MM.1S (cell line): ENCODE data around the gene TMEM79.

Experiments
- CTCF ChIP-seq: fragments of 300-600 bp; sonication (generic); IDR thresholded peaks from 2 replicates; pipeline ENCODE4 v1.5.1; 2016; ENCODE audit warnings: antibody characterized with exemption, low read length, mixed read lengths
- EZH2 ChIP-seq: fragments of 300-600 bp; sonication (generic); optimal IDR thresholded peaks from 2 replicates; pipeline ENCODE3; 2017; ENCODE audit warnings: low read depth, mild to moderate bottlenecking, antibody characterized with exemption, low read length, mixed read lengths
- EZH2phosphoT487 ChIP-seq: fragments of 300-600 bp; sonication (generic); IDR thresholded peaks from 2 replicates; pipeline ENCODE4 v1.6.1; 2018; ENCODE audit warnings: antibody characterized with exemption, low read length

GRCh38 chr1:156305215-156305614 lies 21.1 kb downstream of the TMEM79 start:
- TF ChIP-seq EZH2 (no peak), CTCF (no peak), EZH2phosphoT487 (no peak)
